Neural cell (in vitro differentiated cells): ENCODE results near the gene ANAPC5. TPM values are rescaled to one million over a fixed set of nuclear protein-coding genes. Genes with fewer than 3 reads are reported as not detected.

Experiments
- H2AFZ ChIP-seq: fragments of 200-600, 300-800 bp; sonication (generic), shearing (Covaris generic); 2 replicates; pipeline ENCODE4 v1.6.0; 2014; ENCODE audit warnings: low read depth, mild to moderate bottlenecking, antibody characterized with exemption, low read length, moderate library complexity
- H3F3A ChIP-seq: fragments of 200-600 bp; shearing (Covaris generic); 2 replicates; pipeline ENCODE4 v1.6.1; 2016; ENCODE audit warnings: mild to moderate bottlenecking, moderate library complexity, mixed read lengths, antibody characterized with exemption, low read length; ENCODE audit not compliant: insufficient read depth, poor library complexity, severe bottlenecking
- H3K27ac ChIP-seq: fragments of 200-600, 300-800 bp; sonication (generic), shearing (Covaris generic); 2 replicates; pipeline ENCODE4 v1.5.1; 2014; ENCODE audit warnings: mild to moderate bottlenecking, low read length, moderate library complexity
- H3K27me3 ChIP-seq: fragments of 300-800, 200-600 bp; sonication (generic), shearing (Covaris generic); 2 replicates; pipeline ENCODE4 v1.6.0; 2014; ENCODE audit warnings: mild to moderate bottlenecking, low read depth, low read length, moderate library complexity; ENCODE audit not compliant: insufficient read depth
- H3K36me3 ChIP-seq: fragments of 300-800, 200-600 bp; sonication (generic), shearing (Covaris generic); 2 replicates; pipeline ENCODE4 v1.5.1; 2014; ENCODE audit warnings: mild to moderate bottlenecking, antibody characterized with exemption, low read length, moderate library complexity; ENCODE audit not compliant: insufficient read depth
- H3K4me2 ChIP-seq: fragments of 300-800, 200-600 bp; sonication (generic), shearing (Covaris generic); 2 replicates; pipeline ENCODE4 v1.6.0; 2014; ENCODE audit warnings: mild to moderate bottlenecking, low read length
- H3K4me3 ChIP-seq: fragments of 300-800, 200-600 bp; sonication (generic), shearing (Covaris generic); 2 replicates; pipeline ENCODE4 v1.5.1; 2014; ENCODE audit warnings: mild to moderate bottlenecking, low read length, moderate library complexity
- H3K79me2 ChIP-seq: fragments of 200-600 bp; shearing (Covaris generic); replicated peaks from 2 replicates; pipeline ENCODE4 v1.6.0; 2014; ENCODE audit warnings: mild to moderate bottlenecking, low read length, moderate library complexity; ENCODE audit not compliant: insufficient read depth
- H3K9ac ChIP-seq: fragments of 300-800, 200-600 bp; sonication (generic), shearing (Covaris generic); 2 replicates; pipeline ENCODE4 v1.6.1; 2016; ENCODE audit warnings: mild to moderate bottlenecking, low read length, mixed read lengths
- H3K9me2 ChIP-seq: fragments of 200-600 bp; shearing (Covaris generic); 2 replicates; pipeline ENCODE4 v1.6.1; 2016; ENCODE audit warnings: mild to moderate bottlenecking, low read length, mixed read lengths; ENCODE audit not compliant: insufficient read depth
- H3K9me3 ChIP-seq: fragments of 200-600, 300-800 bp; sonication (generic), shearing (Covaris generic); 2 replicates; pipeline ENCODE4 v1.6.1; 2016; ENCODE audit warnings: mild to moderate bottlenecking, mixed run types, low read length, moderate library complexity, mixed read lengths
- H4K20me1 ChIP-seq: fragments of 200-600 bp; shearing (Covaris generic); 2 replicates; pipeline ENCODE4 v1.6.1; 2016; ENCODE audit warnings: mild to moderate bottlenecking, mixed run types; ENCODE audit not compliant: insufficient read depth
- EP300 ChIP-seq: fragments of 450-650 bp; conservative IDR thresholded peaks from 2 replicates; pipeline ENCODE4 v1.6.1; 2014; ENCODE audit warnings: antibody characterized with exemption, mild to moderate bottlenecking, moderate library complexity; ENCODE audit not compliant: poor library complexity, severe bottlenecking
- EZH2 ChIP-seq: fragments of 200-600, 300-800 bp; shearing (Covaris generic), sonication (generic); IDR thresholded peaks from 2 replicates; pipeline ENCODE4 v1.6.1; 2014; ENCODE audit warnings: antibody characterized with exemption, low read length, borderline replicate concordance, mild to moderate bottlenecking; ENCODE audit not compliant: insufficient read depth, poor library complexity, severe bottlenecking
- MXI1 ChIP-seq: fragments of 450-650 bp; conservative IDR thresholded peaks from 2 replicates; pipeline ENCODE4 v1.6.1; 2014; ENCODE audit warnings: antibody characterized with exemption, mild to moderate bottlenecking; ENCODE audit not compliant: poor library complexity, severe bottlenecking
- POLR2AphosphoS5 ChIP-seq: IDR thresholded peaks from 2 replicates; pipeline ENCODE4 v1.6.1; 2012
- RAD21 ChIP-seq: fragments of 450-650 bp; conservative IDR thresholded peaks from 2 replicates; pipeline ENCODE4 v1.6.1; 2014; ENCODE audit warnings: antibody characterized with exemption, mild to moderate bottlenecking, moderate library complexity
- SMC3 ChIP-seq: fragments of 450-650 bp; conservative IDR thresholded peaks from 2 replicates; pipeline ENCODE4 v1.6.1; 2014; ENCODE audit warnings: antibody characterized with exemption, mild to moderate bottlenecking, moderate library complexity; ENCODE audit not compliant: poor library complexity
- TAF1 ChIP-seq: IDR thresholded peaks from 2 replicates; pipeline ENCODE4 v1.6.1; 2012; ENCODE audit warnings: low read depth
- polyA plus RNA-seq: library from polyadenylated mRNA; depleted of rRNA; stranded (reverse); fragments of >200 nt; gene quantifications from 2 replicates; pipeline ENCODE4 v1.2.3, GENCODE V29; 2014
- TF ChIP-seq, protein P1 (sequence below): IDR thresholded peaks from 2 replicates; pipeline ENCODE4 v1.6.1; 2012; ENCODE audit warnings: borderline replicate concordance
- TF ChIP-seq, protein P2 (sequence below): fragments of 450-650 bp; IDR thresholded peaks from 2 replicates; pipeline ENCODE4 v1.5.1; 2014; ENCODE audit warnings: antibody characterized with exemption, mild to moderate bottlenecking, moderate library complexity; ENCODE audit not compliant: poor library complexity, severe bottlenecking

ANAPC5 gene
- polyA plus RNA-seq, 1 donor from 2014 or later, result 272 TPM

DNA sequence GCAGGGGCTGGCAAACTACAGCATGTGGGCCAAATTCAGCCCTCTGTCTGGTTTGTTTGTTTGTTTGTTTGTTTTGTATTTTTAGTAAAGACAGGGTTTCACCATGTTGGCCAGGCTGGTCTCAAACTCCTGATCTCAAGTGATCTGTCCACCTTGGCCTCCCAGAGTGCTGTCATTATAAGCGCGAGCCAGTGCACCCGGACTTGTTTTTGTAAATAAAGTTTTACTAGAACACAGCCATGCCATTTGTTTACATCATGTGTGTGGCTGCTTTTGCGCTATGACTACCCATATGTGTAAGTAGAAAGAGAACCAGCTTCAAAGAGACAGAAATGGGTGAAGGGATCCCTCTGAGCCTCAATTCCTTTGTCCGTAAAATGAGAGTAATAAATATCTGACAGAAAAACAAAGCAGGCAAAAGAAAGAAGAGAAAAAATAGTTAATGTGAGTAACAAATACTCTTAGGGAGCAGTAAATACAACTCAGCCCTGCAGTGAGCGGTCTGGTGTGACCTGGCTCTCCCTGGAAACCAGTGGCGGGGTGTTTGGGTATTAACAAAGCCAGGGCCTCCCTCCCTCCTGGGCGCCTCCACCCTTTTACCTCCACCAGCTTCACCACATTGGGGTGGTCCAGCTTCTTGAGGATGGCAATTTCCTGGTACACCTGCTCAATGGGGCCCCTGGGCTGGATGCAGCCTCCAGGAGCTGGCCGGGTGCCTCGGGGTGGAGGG lies 88.8 kb downstream of the ANAPC5 start:
- no peaks in the 10 kb centered on the region for H3K9me2 ChIP-seq
- H3K27me3 ChIP-seq, result no peaks in the 10 kb centered on the region
- TF ChIP-seq SMC3, result no peak
- TF ChIP-seq, protein P1, sequence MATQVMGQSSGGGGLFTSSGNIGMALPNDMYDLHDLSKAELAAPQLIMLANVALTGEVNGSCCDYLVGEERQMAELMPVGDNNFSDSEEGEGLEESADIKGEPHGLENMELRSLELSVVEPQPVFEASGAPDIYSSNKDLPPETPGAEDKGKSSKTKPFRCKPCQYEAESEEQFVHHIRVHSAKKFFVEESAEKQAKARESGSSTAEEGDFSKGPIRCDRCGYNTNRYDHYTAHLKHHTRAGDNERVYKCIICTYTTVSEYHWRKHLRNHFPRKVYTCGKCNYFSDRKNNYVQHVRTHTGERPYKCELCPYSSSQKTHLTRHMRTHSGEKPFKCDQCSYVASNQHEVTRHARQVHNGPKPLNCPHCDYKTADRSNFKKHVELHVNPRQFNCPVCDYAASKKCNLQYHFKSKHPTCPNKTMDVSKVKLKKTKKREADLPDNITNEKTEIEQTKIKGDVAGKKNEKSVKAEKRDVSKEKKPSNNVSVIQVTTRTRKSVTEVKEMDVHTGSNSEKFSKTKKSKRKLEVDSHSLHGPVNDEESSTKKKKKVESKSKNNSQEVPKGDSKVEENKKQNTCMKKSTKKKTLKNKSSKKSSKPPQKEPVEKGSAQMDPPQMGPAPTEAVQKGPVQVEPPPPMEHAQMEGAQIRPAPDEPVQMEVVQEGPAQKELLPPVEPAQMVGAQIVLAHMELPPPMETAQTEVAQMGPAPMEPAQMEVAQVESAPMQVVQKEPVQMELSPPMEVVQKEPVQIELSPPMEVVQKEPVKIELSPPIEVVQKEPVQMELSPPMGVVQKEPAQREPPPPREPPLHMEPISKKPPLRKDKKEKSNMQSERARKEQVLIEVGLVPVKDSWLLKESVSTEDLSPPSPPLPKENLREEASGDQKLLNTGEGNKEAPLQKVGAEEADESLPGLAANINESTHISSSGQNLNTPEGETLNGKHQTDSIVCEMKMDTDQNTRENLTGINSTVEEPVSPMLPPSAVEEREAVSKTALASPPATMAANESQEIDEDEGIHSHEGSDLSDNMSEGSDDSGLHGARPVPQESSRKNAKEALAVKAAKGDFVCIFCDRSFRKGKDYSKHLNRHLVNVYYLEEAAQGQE, result no peak
- no peak for TF ChIP-seq EZH2
- no peak for TF ChIP-seq POLR2AphosphoS5
- no peak for TF ChIP-seq MXI1
- no peak for TF ChIP-seq TAF1
- TF ChIP-seq EP300, result no peak
- no peak for TF ChIP-seq RAD21
- TF ChIP-seq, protein P2, sequence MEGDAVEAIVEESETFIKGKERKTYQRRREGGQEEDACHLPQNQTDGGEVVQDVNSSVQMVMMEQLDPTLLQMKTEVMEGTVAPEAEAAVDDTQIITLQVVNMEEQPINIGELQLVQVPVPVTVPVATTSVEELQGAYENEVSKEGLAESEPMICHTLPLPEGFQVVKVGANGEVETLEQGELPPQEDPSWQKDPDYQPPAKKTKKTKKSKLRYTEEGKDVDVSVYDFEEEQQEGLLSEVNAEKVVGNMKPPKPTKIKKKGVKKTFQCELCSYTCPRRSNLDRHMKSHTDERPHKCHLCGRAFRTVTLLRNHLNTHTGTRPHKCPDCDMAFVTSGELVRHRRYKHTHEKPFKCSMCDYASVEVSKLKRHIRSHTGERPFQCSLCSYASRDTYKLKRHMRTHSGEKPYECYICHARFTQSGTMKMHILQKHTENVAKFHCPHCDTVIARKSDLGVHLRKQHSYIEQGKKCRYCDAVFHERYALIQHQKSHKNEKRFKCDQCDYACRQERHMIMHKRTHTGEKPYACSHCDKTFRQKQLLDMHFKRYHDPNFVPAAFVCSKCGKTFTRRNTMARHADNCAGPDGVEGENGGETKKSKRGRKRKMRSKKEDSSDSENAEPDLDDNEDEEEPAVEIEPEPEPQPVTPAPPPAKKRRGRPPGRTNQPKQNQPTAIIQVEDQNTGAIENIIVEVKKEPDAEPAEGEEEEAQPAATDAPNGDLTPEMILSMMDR, result no peak
- no peak overlapping the region for H3K27ac ChIP-seq
- H3K4me3 ChIP-seq, result no peak overlapping the region
- H3K4me2 ChIP-seq, result no peak overlapping the region
- no peak overlapping the region for H3K9ac ChIP-seq
- H3F3A ChIP-seq, result no peaks in the 10 kb centered on the region
- H4K20me1 ChIP-seq, result no peaks in the 10 kb centered on the region
- H3K36me3 ChIP-seq, result no peaks in the 10 kb centered on the region
- no peak overlapping the region for H2AFZ ChIP-seq
- H3K79me2 ChIP-seq, result no peaks in the 10 kb centered on the region
- no peaks in the 10 kb centered on the region for H3K9me3 ChIP-seq

DNA sequence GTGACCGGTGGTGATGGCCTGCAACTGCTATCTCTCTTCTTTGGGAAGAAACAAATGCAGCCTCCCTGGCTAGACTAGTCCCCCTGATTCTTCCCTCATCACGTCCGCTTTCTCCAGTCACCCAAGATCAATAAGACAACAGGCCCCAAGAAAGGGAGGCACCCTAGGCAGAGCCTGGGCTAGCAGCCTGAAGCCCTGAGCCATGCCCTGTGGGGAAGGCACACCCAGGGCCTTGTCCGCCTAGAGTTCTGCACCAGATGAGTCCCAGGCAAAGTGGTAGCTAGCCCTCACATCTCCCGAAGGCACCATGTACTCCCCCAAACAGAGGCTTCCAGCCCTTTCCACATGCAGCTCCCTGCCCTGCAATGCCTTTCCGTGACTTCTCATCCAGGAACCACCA lies 90.8 kb downstream of the ANAPC5 start:
- no peaks in the 10 kb centered on the region for H4K20me1 ChIP-seq
- H3K4me2 ChIP-seq, result no peak overlapping the region
- no peaks in the 10 kb centered on the region for H3K27me3 ChIP-seq
- TF ChIP-seq, protein P2, result no peak
- TF ChIP-seq SMC3, result no peak
- TF ChIP-seq TAF1, result no peak
- TF ChIP-seq, protein P1, result no peak
- no peak for TF ChIP-seq EP300
- no peak for TF ChIP-seq POLR2AphosphoS5
- no peak for TF ChIP-seq RAD21
- TF ChIP-seq EZH2, result no peak
- TF ChIP-seq MXI1, result no peak
- no peak overlapping the region for H3K27ac ChIP-seq
- H3K9me3 ChIP-seq, result no peaks in the 10 kb centered on the region
- no peaks in the 10 kb centered on the region for H3K36me3 ChIP-seq
- no peak overlapping the region for H2AFZ ChIP-seq
- no peaks in the 10 kb centered on the region for H3K79me2 ChIP-seq
- H3K9ac ChIP-seq, result no peak overlapping the region
- H3K4me3 ChIP-seq, result no peak overlapping the region
- no peaks in the 10 kb centered on the region for H3F3A ChIP-seq
- H3K9me2 ChIP-seq, result no peaks in the 10 kb centered on the region
